GM18505 (cell line): ENCODE data around the gene GLG1.
"Not testable (repeated sequence)": the region's sequence is repeated elsewhere in the genome, so short reads cannot be mapped to it uniquely, and the experiment has no call there.

ENCODE experiments used
- ATAC-seq: cut with Tn5 transposase; IDR thresholded peaks from one replicate; pipeline ENCODE4 v1.9.1; 2021; ENCODE audit not compliant: unreplicated experiment
- POLR2A ChIP-seq: IDR thresholded peaks from 4 replicates; pipeline ENCODE4 v1.6.1; 2011; ENCODE audit warnings: borderline replicate concordance; ENCODE audit not compliant: insufficient read depth, insufficient read length; ENCODE audit errors: extremely low read depth

GLG1 gene

GRCh38 chr16:74557275-74557674 is 49.6 kb downstream of the GLG1 start:
- no peak for TF ChIP-seq POLR2A
- ATAC-seq: no peak

- no peak for ATAC-seq
- TF ChIP-seq POLR2A: no peak
Observed at GRCh38 chr16:74556375-74556922, 50.5 kb downstream of the GLG1 start.

- ATAC-seq: not testable (repeated sequence)
Observed at GRCh38 chr16:74552357-74552756, 54.6 kb downstream of the GLG1 start.

- not testable (repeated sequence) for ATAC-seq
Observed at GRCh38 chr16:74550227-74551019, 56.5 kb downstream of the GLG1 start.

- not testable (repeated sequence) for ATAC-seq
Observed at GRCh38 chr16:74546112-74546511, 60.8 kb downstream of the GLG1 start.

- ATAC-seq: not testable (repeated sequence)
Observed at GRCh38 chr16:74542911-74543578, 63.9 kb downstream of the GLG1 start.

- not testable (repeated sequence) for ATAC-seq
Observed at GRCh38 chr16:74540663-74541062, 66.3 kb downstream of the GLG1 start.

GRCh38 chr16:74538801-74539200 is 68.1 kb downstream of the GLG1 start:
- ATAC-seq: not testable (repeated sequence)

- ATAC-seq: not testable (repeated sequence)
Observed at GRCh38 chr16:74537746-74538145, 69.2 kb downstream of the GLG1 start.

- not testable (repeated sequence) for ATAC-seq
Observed at GRCh38 chr16:74534650-74535049, 72.3 kb downstream of the GLG1 start.

- TF ChIP-seq POLR2A: no peak
- no peak for ATAC-seq
Observed at GRCh38 chr16:74524926-74525325, 82.0 kb downstream of the GLG1 start.

GRCh38 chr16:74524117-74524516 is 82.8 kb downstream of the GLG1 start:
- no peak for ATAC-seq

GRCh38 chr16:74523706-74524105 is 83.2 kb downstream of the GLG1 start:
- not testable (repeated sequence) for ATAC-seq

More at GRCh38 chr16:74524117-74524516, 82.8 kb downstream of the GLG1 start:
- no peak for TF ChIP-seq POLR2A

- ATAC-seq: no peak
- TF ChIP-seq POLR2A: no peak
Observed at GRCh38 chr16:74522160-74522559, 84.8 kb downstream of the GLG1 start.

- no peak for ATAC-seq
Observed at GRCh38 chr16:74521691-74522090, 85.2 kb downstream of the GLG1 start.

GRCh38 chr16:74518934-74519333 is 88.0 kb downstream of the GLG1 start:
- ATAC-seq: not testable (repeated sequence)

More at GRCh38 chr16:74521691-74522090, 85.2 kb downstream of the GLG1 start:
- TF ChIP-seq POLR2A: no peak
